SK-N-SH treated with all-trans-retinoic acid at 6 μM for 48 hours (cell line): ENCODE data around the gene AKT2.

ENCODE experiments used
- ATAC-seq: fragments of 200-7000 bp; cut with Tn5 transposase; 3 replicates; pipeline ENCODE4 v1.9.1; 2020; ENCODE audit warnings: mild to moderate bottlenecking, moderate library complexity
- CSDC2 ChIP-seq: fragments of 250-450 bp; sonication (Bioruptor Pico); IDR thresholded peaks from 2 replicates; pipeline ENCODE4 v1.5.0; 2020; ENCODE audit warnings: mild to moderate bottlenecking, moderate library complexity
- CSRNP3 ChIP-seq: fragments of 250-450 bp; sonication (Bioruptor Pico); IDR thresholded peaks from 2 replicates; pipeline ENCODE4 v1.5.1; 2021; ENCODE audit warnings: mild to moderate bottlenecking, moderate library complexity
- ESRRG ChIP-seq: fragments of 250-450 bp; sonication (Bioruptor Pico); IDR thresholded peaks from 2 replicates; pipeline ENCODE4 v1.6.1; 2021; ENCODE audit warnings: mild to moderate bottlenecking
- ISL1 ChIP-seq: fragments of 250-450 bp; sonication (Bioruptor Pico); IDR thresholded peaks from 2 replicates; pipeline ENCODE4 v2.1.2; 2022; ENCODE audit warnings: mild to moderate bottlenecking, moderate library complexity
- PATZ1 ChIP-seq: fragments of 250-450 bp; sonication (Bioruptor Pico); IDR thresholded peaks from 2 replicates; pipeline ENCODE4 v1.8.0; 2020; ENCODE audit warnings: mild to moderate bottlenecking, moderate library complexity, borderline replicate concordance
- PPARA ChIP-seq: fragments of 250-450 bp; sonication (Bioruptor Pico); IDR thresholded peaks from 2 replicates; pipeline ENCODE4 v1.5.0; 2020; ENCODE audit warnings: mild to moderate bottlenecking, borderline replicate concordance
- SNAI2 ChIP-seq: fragments of 250-450 bp; sonication (Bioruptor Pico); IDR thresholded peaks from 2 replicates; pipeline ENCODE4 v1.5.0; 2020; ENCODE audit warnings: mild to moderate bottlenecking, moderate library complexity
- TCF4 ChIP-seq: fragments of 250-450 bp; sonication (Bioruptor Pico); IDR thresholded peaks from 2 replicates; pipeline ENCODE4 v1.8.0; 2021; ENCODE audit warnings: mild to moderate bottlenecking, moderate library complexity, borderline replicate concordance
- TOX ChIP-seq: fragments of 250-450 bp; sonication (Bioruptor Pico); IDR thresholded peaks from 2 replicates; pipeline ENCODE4 v1.8.0; 2021; ENCODE audit warnings: mild to moderate bottlenecking, moderate library complexity, borderline replicate concordance
- TSHZ2 ChIP-seq: fragments of 250-450 bp; sonication (Bioruptor Pico); IDR thresholded peaks from 2 replicates; pipeline ENCODE4 v1.5.0; 2020; ENCODE audit warnings: mild to moderate bottlenecking, moderate library complexity
- ZC3H10 ChIP-seq: fragments of 250-450 bp; sonication (Bioruptor Pico); IDR thresholded peaks from 2 replicates; pipeline ENCODE4 v1.5.1; 2021; ENCODE audit warnings: mild to moderate bottlenecking, moderate library complexity
- ZFP3 ChIP-seq: fragments of 250-450 bp; sonication (Bioruptor Pico); IDR thresholded peaks from 2 replicates; pipeline ENCODE4 v1.5.0; 2020; ENCODE audit warnings: mild to moderate bottlenecking, moderate library complexity
- ZFP30 ChIP-seq: fragments of 450-650 bp; formaldehyde crosslinking; IDR thresholded peaks from 2 replicates; pipeline ENCODE4 v1.5.0; 2022; ENCODE audit warnings: mild to moderate bottlenecking, moderate library complexity
- ZNF565 ChIP-seq: fragments of 450-650 bp; formaldehyde crosslinking; conservative IDR thresholded peaks from 2 replicates; pipeline ENCODE4 v1.5.0; 2020; ENCODE audit warnings: low read depth, mild to moderate bottlenecking, moderate library complexity
- ZNF70 ChIP-seq: fragments of 450-650 bp; formaldehyde crosslinking; IDR thresholded peaks from 2 replicates; pipeline ENCODE4 v1.5.0; 2020; ENCODE audit warnings: mild to moderate bottlenecking, moderate library complexity
- ZNF8 ChIP-seq: fragments of 450-650 bp; formaldehyde crosslinking; IDR thresholded peaks from 2 replicates; pipeline ENCODE4 v1.5.0; 2020; ENCODE audit warnings: mild to moderate bottlenecking, moderate library complexity
- TF ChIP-seq, protein P1 (sequence below): fragments of 250-450 bp; sonication (Bioruptor Pico); IDR thresholded peaks from 2 replicates; pipeline ENCODE4 v1.8.0; 2021; ENCODE audit warnings: low read depth, mild to moderate bottlenecking, moderate library complexity, borderline replicate concordance

The AKT2 gene

GRCh38 chr19:40231544-40232424 lies 53.4 kb downstream of the AKT2 start:
- TF ChIP-seq ISL1 (CRISPR knock-in tag) (no peak), ESRRG (no peak), TSHZ2 (no peak), ZNF8 (CRISPR knock-in tag) (no peak), CSDC2 (CRISPR knock-in tag) (no peak), ZC3H10 (CRISPR knock-in tag) (no peak), CSRNP3 (no peak), ZNF70 (CRISPR knock-in tag) (no peak), PATZ1 (CRISPR knock-in tag) (no peak)
- TF ChIP-seq, protein P1, sequence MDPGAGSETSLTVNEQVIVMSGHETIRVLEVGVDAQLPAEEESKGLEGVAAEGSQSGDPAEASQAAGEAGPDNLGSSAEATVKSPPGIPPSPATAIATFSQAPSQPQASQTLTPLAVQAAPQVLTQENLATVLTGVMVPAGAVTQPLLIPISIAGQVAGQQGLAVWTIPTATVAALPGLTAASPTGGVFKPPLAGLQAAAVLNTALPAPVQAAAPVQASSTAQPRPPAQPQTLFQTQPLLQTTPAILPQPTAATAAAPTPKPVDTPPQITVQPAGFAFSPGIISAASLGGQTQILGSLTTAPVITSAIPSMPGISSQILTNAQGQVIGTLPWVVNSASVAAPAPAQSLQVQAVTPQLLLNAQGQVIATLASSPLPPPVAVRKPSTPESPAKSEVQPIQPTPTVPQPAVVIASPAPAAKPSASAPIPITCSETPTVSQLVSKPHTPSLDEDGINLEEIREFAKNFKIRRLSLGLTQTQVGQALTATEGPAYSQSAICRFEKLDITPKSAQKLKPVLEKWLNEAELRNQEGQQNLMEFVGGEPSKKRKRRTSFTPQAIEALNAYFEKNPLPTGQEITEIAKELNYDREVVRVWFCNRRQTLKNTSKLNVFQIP: no peak

DNA sequence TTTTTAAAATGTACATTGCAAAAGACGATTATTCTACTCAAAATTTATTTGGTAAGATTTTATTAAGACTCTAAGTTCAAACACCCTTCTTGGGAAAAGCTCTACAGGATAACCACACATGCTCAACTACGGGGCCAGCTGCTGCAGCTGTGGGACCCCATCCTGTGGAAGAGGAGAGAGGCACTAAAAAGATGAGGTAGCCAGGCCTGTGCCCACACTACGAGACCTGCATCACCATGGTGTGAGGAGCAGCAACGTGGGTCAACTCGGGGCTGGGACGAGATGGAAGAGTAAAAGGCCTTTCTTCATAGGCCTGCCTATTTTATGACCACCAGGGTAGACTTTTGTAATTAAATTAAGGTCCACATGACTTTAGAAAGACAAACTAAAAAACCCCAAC lies 54.1 kb downstream of the AKT2 start:
- ATAC-seq: no peak
- TF ChIP-seq TSHZ2: no peak
- TF ChIP-seq SNAI2 (CRISPR knock-in tag): no peak
- TF ChIP-seq, protein P1: no peak
- TF ChIP-seq PPARA: no peak
- TF ChIP-seq TOX (CRISPR knock-in tag): no peak
- no peak for TF ChIP-seq TCF4
- TF ChIP-seq PATZ1 (CRISPR knock-in tag): no peak
- TF ChIP-seq ZFP30: no peak
- no peak for TF ChIP-seq ZFP3 (CRISPR knock-in tag)
- TF ChIP-seq ZNF565 (CRISPR knock-in tag): no peak
- no peak for TF ChIP-seq ZC3H10 (CRISPR knock-in tag)
- no peak for TF ChIP-seq ZNF70 (CRISPR knock-in tag)

More at GRCh38 chr19:40231544-40232424, 53.4 kb downstream of the AKT2 start:
- ATAC-seq: no peak
